ENCODE results near the gene AFAP1L1. TPM values are rescaled to one million over a fixed set of nuclear protein-coding genes. Genes with fewer than 3 reads are reported as not detected.

Gene AFAP1L1
- total and polyA plus RNA-seq, 9 of the 15 experiments (the other 6 are each of a cell fraction or from before 2014, with no cell fraction given) = 0.01 to 0.12 (median 0.03) TPM; not detected in 4

DNA sequence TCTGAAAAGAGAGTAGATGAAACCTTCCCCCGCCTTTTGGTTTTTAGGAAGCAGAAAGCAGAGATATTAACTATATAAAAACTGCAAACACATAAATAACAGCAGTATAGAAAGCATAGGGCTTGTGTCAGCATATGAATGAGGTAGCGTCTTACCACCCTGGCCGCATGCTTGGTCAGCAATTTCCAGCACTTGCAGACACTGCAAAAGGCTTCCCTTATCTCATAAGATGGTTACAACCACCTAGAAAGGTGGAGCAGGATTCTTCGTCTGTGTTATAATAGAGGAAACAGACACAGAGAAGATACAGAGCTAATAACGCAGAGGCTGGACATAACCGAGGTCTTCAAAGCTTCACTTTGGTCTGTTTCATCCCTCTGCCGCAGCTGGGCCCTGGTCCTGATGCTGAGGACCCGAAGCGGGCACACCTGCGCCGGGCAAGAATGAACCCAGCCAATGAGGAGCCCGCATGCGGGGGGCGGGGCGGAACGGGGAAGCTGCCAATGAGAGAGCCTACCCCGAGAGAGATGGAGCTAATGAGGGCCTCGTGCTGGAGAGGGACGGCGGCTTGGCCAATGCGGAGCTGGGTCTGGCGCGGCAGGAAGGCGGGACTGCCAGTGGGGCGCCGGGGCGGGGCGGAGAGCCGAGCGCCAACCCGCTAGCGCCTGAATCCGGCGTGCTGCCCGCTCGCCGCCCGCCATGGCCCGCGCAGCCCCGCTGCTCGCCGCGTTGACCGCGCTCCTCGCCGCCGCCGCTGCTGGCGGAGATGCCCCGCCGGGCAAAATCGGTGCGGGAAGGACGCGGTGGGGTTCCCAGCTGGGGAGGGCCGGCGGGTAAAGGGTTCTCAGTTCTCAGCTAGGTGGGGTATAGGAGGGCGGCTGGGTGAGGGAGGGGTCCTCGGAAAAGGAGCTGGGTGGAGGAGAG, 86.0 kb downstream of the AFAP1L1 start, which contains the start of gene PCYOX1L (continued):
- TF ChIP-seq, protein P1, sequence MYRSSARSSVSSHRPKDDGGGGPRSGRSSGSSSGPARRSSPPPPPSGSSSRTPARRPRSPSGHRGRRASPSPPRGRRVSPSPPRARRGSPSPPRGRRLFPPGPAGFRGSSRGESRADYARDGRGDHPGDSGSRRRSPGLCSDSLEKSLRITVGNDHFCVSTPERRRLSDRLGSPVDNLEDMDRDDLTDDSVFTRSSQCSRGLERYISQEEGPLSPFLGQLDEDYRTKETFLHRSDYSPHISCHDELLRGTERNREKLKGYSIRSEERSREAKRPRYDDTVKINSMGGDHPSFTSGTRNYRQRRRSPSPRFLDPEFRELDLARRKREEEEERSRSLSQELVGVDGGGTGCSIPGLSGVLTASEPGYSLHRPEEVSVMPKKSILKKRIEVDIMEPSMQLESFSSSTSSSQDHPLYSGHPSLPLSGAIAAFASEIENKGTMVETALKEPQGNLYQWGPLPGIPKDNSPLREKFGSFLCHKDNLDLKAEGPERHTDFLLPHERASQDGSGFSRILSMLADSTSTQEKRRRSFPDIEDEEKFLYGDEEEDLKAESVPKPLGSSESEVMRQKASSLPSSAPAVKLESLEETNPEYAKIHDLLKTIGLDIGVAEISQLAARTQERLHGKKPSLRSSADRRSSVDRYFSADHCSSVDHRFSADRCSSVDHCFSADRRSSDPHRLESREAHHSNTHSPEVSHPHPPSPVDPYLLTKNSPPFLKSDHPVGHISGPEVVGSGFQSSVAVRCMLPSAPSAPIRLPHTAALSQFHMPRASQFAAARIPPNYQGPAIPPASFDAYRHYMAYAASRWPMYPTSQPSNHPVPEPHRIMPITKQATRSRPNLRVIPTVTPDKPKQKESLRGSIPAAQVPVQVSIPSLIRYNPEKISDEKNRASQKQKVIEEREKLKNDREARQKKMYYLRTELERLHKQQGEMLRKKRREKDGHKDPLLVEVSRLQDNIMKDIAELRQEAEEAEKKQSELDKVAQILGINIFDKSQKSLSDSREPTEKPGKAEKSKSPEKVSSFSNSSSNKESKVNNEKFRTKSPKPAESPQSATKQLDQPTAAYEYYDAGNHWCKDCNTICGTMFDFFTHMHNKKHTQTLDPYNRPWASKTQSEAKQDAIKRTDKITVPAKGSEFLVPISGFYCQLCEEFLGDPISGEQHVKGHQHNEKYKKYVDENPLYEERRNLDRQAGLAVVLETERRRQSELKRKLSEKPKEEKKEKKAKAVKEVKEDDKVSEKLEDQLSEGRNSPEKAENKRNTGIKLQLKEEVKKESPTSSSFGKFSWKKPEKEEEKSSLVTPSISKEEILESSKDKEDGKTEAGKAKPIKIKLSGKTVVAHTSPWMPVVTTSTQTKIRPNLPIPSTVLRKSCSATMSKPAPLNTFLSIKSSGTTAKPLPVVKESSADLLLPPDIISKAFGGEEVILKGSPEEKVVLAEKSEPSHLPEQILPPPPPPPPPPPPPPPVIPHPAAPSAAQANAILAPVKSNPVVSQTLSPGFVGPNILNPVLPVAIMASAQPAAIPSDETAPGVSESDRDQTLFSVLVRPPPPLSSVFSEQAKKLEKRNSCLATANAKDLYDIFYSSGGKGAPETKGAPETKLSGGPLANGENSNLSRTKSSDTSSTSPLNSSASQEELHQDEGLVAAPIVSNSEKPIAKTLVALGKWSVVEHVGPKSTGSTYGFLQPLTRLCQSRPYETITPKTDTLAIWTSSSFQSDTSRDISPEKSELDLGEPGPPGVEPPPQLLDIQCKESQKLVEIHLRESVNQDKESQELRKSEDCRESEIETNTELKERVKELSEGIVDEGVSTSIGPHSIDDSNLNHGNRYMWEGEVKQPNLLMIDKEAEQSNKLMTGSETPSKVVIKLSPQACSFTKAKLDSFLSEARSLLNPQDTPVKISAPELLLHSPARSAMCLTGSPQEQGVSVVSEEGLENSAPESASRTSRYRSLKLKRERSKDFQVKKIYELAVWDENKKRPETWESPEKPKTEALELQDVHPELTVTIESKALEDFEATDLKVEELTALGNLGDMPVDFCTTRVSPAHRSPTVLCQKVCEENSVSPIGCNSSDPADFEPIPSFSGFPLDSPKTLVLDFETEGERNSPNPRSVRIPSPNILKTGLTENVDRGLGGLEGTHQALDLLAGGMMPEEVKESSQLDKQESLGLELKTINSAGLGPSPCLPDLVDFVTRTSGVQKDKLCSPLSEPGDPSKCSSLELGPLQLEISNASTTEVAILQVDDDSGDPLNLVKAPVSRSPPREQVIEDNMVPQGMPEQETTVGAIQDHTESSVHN (IDR thresholded peaks at IDR 0.05; ENCODE audit: borderline replicate concordance in 1 of 2, low read depth in 1 of 2) = no peak
- TF ChIP-seq ZNF175 (CRISPR knock-in tag; IDR thresholded peaks at IDR 0.05; ENCODE audit: low read depth) (no peak), MYC (IDR thresholded peaks at IDR 0.05; ENCODE audit: low read depth, low read length) (peak; percentile 72), MYC (CRISPR knock-in tag; IDR thresholded peaks at IDR 0.05; ENCODE audit: borderline replicate concordance, low read depth) (no peak), BRD4 (IDR thresholded peaks at IDR 0.05) (no peak), ZEB2 (IDR thresholded peaks at IDR 0.05) (peak; percentile 84), POLR2B (IDR thresholded peaks at IDR 0.05; ENCODE audit: low read depth, partially characterized antibody) (peak; percentile 12), ZNF354B (CRISPR knock-in tag; IDR thresholded peaks at IDR 0.05) (no peak), NFXL1 (CRISPR knock-in tag; IDR thresholded peaks at IDR 0.05) (no peak), ZNF717 (CRISPR knock-in tag; IDR thresholded peaks at IDR 0.05) (no peak)
- TF ChIP-seq, protein P2, sequence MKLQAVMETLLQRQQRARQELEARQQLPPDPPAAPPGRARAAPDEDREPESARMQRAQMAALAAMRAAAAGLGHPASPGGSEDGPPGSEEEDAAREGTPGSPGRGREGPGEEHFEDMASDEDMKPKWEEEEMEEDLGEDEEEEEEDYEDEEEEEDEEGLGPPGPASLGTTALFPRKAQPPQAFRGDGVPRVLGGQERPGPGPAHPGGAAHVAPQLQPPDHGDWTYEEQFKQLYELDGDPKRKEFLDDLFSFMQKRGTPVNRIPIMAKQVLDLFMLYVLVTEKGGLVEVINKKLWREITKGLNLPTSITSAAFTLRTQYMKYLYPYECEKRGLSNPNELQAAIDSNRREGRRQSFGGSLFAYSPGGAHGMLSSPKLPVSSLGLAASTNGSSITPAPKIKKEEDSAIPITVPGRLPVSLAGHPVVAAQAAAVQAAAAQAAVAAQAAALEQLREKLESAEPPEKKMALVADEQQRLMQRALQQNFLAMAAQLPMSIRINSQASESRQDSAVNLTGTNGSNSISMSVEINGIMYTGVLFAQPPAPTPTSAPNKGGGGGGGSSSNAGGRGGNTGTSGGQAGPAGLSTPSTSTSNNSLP (IDR thresholded peaks at IDR 0.05; ENCODE audit: borderline replicate concordance, low read depth, low read length) = no peak
- TF ChIP-seq, protein P3, sequence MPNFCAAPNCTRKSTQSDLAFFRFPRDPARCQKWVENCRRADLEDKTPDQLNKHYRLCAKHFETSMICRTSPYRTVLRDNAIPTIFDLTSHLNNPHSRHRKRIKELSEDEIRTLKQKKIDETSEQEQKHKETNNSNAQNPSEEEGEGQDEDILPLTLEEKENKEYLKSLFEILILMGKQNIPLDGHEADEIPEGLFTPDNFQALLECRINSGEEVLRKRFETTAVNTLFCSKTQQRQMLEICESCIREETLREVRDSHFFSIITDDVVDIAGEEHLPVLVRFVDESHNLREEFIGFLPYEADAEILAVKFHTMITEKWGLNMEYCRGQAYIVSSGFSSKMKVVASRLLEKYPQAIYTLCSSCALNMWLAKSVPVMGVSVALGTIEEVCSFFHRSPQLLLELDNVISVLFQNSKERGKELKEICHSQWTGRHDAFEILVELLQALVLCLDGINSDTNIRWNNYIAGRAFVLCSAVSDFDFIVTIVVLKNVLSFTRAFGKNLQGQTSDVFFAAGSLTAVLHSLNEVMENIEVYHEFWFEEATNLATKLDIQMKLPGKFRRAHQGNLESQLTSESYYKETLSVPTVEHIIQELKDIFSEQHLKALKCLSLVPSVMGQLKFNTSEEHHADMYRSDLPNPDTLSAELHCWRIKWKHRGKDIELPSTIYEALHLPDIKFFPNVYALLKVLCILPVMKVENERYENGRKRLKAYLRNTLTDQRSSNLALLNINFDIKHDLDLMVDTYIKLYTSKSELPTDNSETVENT (CRISPR knock-in tag; IDR thresholded peaks at IDR 0.05) = peak; percentile 82; the same call in 1 of the 2 replicates
- TF ChIP-seq, protein P4, sequence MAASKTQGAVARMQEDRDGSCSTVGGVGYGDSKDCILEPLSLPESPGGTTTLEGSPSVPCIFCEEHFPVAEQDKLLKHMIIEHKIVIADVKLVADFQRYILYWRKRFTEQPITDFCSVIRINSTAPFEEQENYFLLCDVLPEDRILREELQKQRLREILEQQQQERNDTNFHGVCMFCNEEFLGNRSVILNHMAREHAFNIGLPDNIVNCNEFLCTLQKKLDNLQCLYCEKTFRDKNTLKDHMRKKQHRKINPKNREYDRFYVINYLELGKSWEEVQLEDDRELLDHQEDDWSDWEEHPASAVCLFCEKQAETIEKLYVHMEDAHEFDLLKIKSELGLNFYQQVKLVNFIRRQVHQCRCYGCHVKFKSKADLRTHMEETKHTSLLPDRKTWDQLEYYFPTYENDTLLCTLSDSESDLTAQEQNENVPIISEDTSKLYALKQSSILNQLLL (CRISPR knock-in tag; IDR thresholded peaks at IDR 0.05; ENCODE audit: borderline replicate concordance) = no peak

Data from K562 (cell line).